Measurements from ENCODE around the gene CAPN9.

The CAPN9 gene

GRCh38 chr1:230768903-230769570 is 21.8 kb downstream of the CAPN9 start:
- TF ChIP-seq GATA2 (IDR thresholded peaks at IDR 0.05; ENCODE audit: low read depth, low read length) (no peak), GATA3 (IDR thresholded peaks at IDR 0.05; ENCODE audit: low read depth, low read length) (no peak)

- no peak for TF ChIP-seq GATA2 (IDR thresholded peaks at IDR 0.05; ENCODE audit: low read depth, low read length)
- TF ChIP-seq GATA3 (IDR thresholded peaks at IDR 0.05; ENCODE audit: low read depth, low read length), result no peak
These were observed 23.1 kb downstream of the CAPN9 start for GRCh38 chr1:230770317-230770716.

GRCh38 chr1:230771773-230772354 is 24.7 kb downstream of the CAPN9 start:
- TF ChIP-seq GATA3 (IDR thresholded peaks at IDR 0.05; ENCODE audit: low read depth, low read length), result no peak
- no peak for TF ChIP-seq GATA2 (IDR thresholded peaks at IDR 0.05; ENCODE audit: low read depth, low read length)

GRCh38 chr1:230772457-230773395 is 25.5 kb downstream of the CAPN9 start:
- no peak for TF ChIP-seq GATA2 (IDR thresholded peaks at IDR 0.05; ENCODE audit: low read depth, low read length)
- no peak for TF ChIP-seq GATA3 (IDR thresholded peaks at IDR 0.05; ENCODE audit: low read depth, low read length)

GRCh38 chr1:230773396-230774033 is 26.3 kb downstream of the CAPN9 start:
- TF ChIP-seq GATA2 (IDR thresholded peaks at IDR 0.05; ENCODE audit: low read depth, low read length), result no peak
- no peak for TF ChIP-seq GATA3 (IDR thresholded peaks at IDR 0.05; ENCODE audit: low read depth, low read length)

GRCh38 chr1:230778916-230779590 is 31.9 kb downstream of the CAPN9 start:
- TF ChIP-seq GATA3 (IDR thresholded peaks at IDR 0.05; ENCODE audit: low read depth, low read length) (no peak), GATA2 (IDR thresholded peaks at IDR 0.05; ENCODE audit: low read depth, low read length) (no peak)

- TF ChIP-seq GATA2 (IDR thresholded peaks at IDR 0.05; ENCODE audit: low read depth, low read length) (no peak), GATA3 (IDR thresholded peaks at IDR 0.05; ENCODE audit: low read depth, low read length) (no peak)
These were observed 33.9 kb downstream of the CAPN9 start for GRCh38 chr1:230781131-230781530.

GRCh38 chr1:230781594-230781993 is 34.4 kb downstream of the CAPN9 start:
- TF ChIP-seq GATA3 (IDR thresholded peaks at IDR 0.05; ENCODE audit: low read depth, low read length) (no peak), GATA2 (IDR thresholded peaks at IDR 0.05; ENCODE audit: low read depth, low read length) (no peak)

- TF ChIP-seq GATA2 (IDR thresholded peaks at IDR 0.05; ENCODE audit: low read depth, low read length) (no peak), GATA3 (IDR thresholded peaks at IDR 0.05; ENCODE audit: low read depth, low read length) (no peak)
These were observed 37.0 kb downstream of the CAPN9 start for GRCh38 chr1:230784163-230784562.

- TF ChIP-seq GATA3 (IDR thresholded peaks at IDR 0.05; ENCODE audit: low read depth, low read length), result no peak
- no peak for TF ChIP-seq GATA2 (IDR thresholded peaks at IDR 0.05; ENCODE audit: low read depth, low read length)
These were observed 38.6 kb downstream of the CAPN9 start for GRCh38 chr1:230785636-230786384.

GRCh38 chr1:230786385-230786753 is 39.2 kb downstream of the CAPN9 start:
- TF ChIP-seq GATA3 (IDR thresholded peaks at IDR 0.05; ENCODE audit: low read depth, low read length) (no peak), GATA2 (IDR thresholded peaks at IDR 0.05; ENCODE audit: low read depth, low read length) (no peak)

- TF ChIP-seq GATA3 (IDR thresholded peaks at IDR 0.05; ENCODE audit: low read depth, low read length) (no peak), GATA2 (IDR thresholded peaks at IDR 0.05; ENCODE audit: low read depth, low read length) (no peak)
These were observed 40.3 kb downstream of the CAPN9 start for GRCh38 chr1:230787471-230787870.
